ENCODE measurements around the gene ZNF469.

Gene ZNF469

GRCh38 chr16:88347656-88348376 lies 34.9 kb upstream of the ZNF469 start:
- DNase-seq (peak; percentile 38), ATAC-seq (ENCODE audit: insufficient read depth, low read depth) (peak; percentile 65)
- TF ChIP-seq EZH2 (IDR thresholded peaks at IDR 0.05; ENCODE audit: borderline replicate concordance, low read depth, low read length, severe bottlenecking), result no peak
- no peak for TF ChIP-seq CTCF (IDR thresholded peaks at IDR 0.05; ENCODE audit: borderline replicate concordance, extremely low read depth, low read length, poor library complexity, severe bottlenecking)
- Histone ChIP-seq H3K27me3 (ENCODE audit: insufficient read depth, low read length, poor library complexity) (no peaks in the 10 kb centered on the region), H3K4me1 (ENCODE audit: insufficient read depth, low read length) (peaks cover 8% of the 10 kb centered on the region), H3K4me3 (ENCODE audit: low read depth in 1 of 2, low read length in 2 of 2) (no peak overlapping the region), H3K9ac (ENCODE audit: low read depth, low read length) (no peak overlapping the region), H3K9me3 (ENCODE audit: insufficient read depth, low read length, severe bottlenecking) (no peaks in the 10 kb centered on the region), H4K20me1 (ENCODE audit: insufficient read depth, low read length) (no peaks in the 10 kb centered on the region; the same call in 1 of the 2 replicates), H3K36me3 (ENCODE audit: insufficient read depth, low read length) (no peaks in the 10 kb centered on the region), H3K4me2 (ENCODE audit: insufficient read depth, low read length) (no peak overlapping the region), H3K79me2 (ENCODE audit: insufficient read depth, low read length) (no peaks in the 10 kb centered on the region), H3K27ac (ENCODE audit: low read length) (no peak overlapping the region), H2AFZ (ENCODE audit: low read depth, low read length) (no peak overlapping the region)

DNA sequence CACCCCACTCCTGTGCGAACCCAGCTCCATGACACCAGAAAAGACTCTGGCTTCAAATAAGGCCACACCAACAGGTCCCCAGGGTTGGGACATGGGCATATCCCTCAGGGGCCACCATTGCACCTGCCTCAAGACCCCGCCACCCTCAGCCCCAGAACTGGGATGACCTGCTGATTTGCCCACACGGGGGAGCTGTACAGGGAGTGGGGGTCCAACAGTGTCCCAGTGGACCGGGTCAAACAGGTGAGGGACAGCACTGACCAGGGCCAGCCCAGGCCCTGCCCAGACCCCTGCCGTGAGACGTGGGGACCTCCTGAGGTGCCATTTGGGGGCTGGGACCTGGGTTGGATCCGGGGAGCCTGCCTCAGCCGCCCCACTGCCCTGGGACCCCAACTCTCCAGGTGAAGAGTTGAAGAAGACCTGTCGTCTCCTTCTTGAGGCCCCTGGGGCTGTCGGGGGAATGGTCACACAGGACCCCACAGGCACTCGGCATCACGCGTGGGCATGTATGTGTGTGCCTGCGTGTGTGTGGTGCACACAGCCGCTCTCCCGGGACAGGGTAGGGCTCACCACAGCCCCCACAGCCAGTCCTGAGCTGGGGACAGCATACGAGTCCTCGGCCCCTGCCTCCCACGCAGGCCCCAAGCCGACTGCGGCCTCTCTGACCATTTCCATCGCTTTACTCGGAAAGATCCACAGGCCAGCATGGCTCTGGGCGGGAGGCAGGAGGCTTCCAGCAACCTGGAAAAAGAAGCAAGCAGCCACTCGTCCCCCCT lies 34.2 kb upstream of the ZNF469 start:
- no peak overlapping the region for H3K27ac ChIP-seq (ENCODE audit: low read length)
- no peaks in the 10 kb centered on the region for H3K79me2 ChIP-seq (ENCODE audit: insufficient read depth, low read length)
- H3K4me3 ChIP-seq (ENCODE audit: low read depth in 1 of 2, low read length in 2 of 2), result no peak overlapping the region
- H3K4me2 ChIP-seq (ENCODE audit: insufficient read depth, low read length), result no peak overlapping the region
- ATAC-seq (ENCODE audit: insufficient read depth, low read depth) (no peak), DNase-seq (no peak)
- H3K36me3 ChIP-seq (ENCODE audit: insufficient read depth, low read length), result no peaks in the 10 kb centered on the region
- H3K9ac ChIP-seq (ENCODE audit: low read depth, low read length), result no peak overlapping the region
- no peak overlapping the region for H2AFZ ChIP-seq (ENCODE audit: low read depth, low read length)
- TF ChIP-seq CTCF (IDR thresholded peaks at IDR 0.05; ENCODE audit: borderline replicate concordance, extremely low read depth, low read length, poor library complexity, severe bottlenecking), result no peak
- no peak for TF ChIP-seq EZH2 (IDR thresholded peaks at IDR 0.05; ENCODE audit: borderline replicate concordance, low read depth, low read length, severe bottlenecking)
- no peaks in the 10 kb centered on the region for H3K9me3 ChIP-seq (ENCODE audit: insufficient read depth, low read length, severe bottlenecking)
- peaks cover 8% of the 10 kb centered on the region for H3K4me1 ChIP-seq (ENCODE audit: insufficient read depth, low read length)
- H4K20me1 ChIP-seq (ENCODE audit: insufficient read depth, low read length), result no peaks in the 10 kb centered on the region; the same call in 1 of the 2 replicates
- no peaks in the 10 kb centered on the region for H3K27me3 ChIP-seq (ENCODE audit: insufficient read depth, low read length, poor library complexity)

GRCh38 chr16:88349153-88349902 lies 33.4 kb upstream of the ZNF469 start:
- H3K27ac ChIP-seq (ENCODE audit: low read length), result no peak overlapping the region
- no peak overlapping the region for H3K9ac ChIP-seq (ENCODE audit: low read depth, low read length)
- no peak overlapping the region for H3K4me2 ChIP-seq (ENCODE audit: insufficient read depth, low read length)
- H3K4me1 ChIP-seq (ENCODE audit: insufficient read depth, low read length), result peaks cover 8% of the 10 kb centered on the region
- no peaks in the 10 kb centered on the region for H3K27me3 ChIP-seq (ENCODE audit: insufficient read depth, low read length, poor library complexity)
- no peaks in the 10 kb centered on the region for H3K79me2 ChIP-seq (ENCODE audit: insufficient read depth, low read length)
- DNase-seq, result no peak
- no peak overlapping the region for H2AFZ ChIP-seq (ENCODE audit: low read depth, low read length)
- no peaks in the 10 kb centered on the region; the same call in 1 of the 2 replicates for H4K20me1 ChIP-seq (ENCODE audit: insufficient read depth, low read length)
- no peak for TF ChIP-seq EZH2 (IDR thresholded peaks at IDR 0.05; ENCODE audit: borderline replicate concordance, low read depth, low read length, severe bottlenecking)
- no peak for ATAC-seq (ENCODE audit: insufficient read depth, low read depth)
- H3K4me3 ChIP-seq (ENCODE audit: low read depth in 1 of 2, low read length in 2 of 2), result no peak overlapping the region
- no peaks in the 10 kb centered on the region for H3K9me3 ChIP-seq (ENCODE audit: insufficient read depth, low read length, severe bottlenecking)
- H3K36me3 ChIP-seq (ENCODE audit: insufficient read depth, low read length), result no peaks in the 10 kb centered on the region
